GM18873 (cell line): ENCODE measurements around the gene PLPP3.
A peak's percentile ranks its signal among the peaks of the same experiment; 100 is the strongest.

Experiments used
- ATAC-seq: cut with Tn5 transposase; IDR thresholded peaks from one replicate; pipeline ENCODE4 v1.9.1; 2021; ENCODE audit warnings: mild to moderate bottlenecking, moderate library complexity, moderate number of reproducible peaks; ENCODE audit not compliant: unreplicated experiment, low FRiP score

The PLPP3 gene

DNA sequence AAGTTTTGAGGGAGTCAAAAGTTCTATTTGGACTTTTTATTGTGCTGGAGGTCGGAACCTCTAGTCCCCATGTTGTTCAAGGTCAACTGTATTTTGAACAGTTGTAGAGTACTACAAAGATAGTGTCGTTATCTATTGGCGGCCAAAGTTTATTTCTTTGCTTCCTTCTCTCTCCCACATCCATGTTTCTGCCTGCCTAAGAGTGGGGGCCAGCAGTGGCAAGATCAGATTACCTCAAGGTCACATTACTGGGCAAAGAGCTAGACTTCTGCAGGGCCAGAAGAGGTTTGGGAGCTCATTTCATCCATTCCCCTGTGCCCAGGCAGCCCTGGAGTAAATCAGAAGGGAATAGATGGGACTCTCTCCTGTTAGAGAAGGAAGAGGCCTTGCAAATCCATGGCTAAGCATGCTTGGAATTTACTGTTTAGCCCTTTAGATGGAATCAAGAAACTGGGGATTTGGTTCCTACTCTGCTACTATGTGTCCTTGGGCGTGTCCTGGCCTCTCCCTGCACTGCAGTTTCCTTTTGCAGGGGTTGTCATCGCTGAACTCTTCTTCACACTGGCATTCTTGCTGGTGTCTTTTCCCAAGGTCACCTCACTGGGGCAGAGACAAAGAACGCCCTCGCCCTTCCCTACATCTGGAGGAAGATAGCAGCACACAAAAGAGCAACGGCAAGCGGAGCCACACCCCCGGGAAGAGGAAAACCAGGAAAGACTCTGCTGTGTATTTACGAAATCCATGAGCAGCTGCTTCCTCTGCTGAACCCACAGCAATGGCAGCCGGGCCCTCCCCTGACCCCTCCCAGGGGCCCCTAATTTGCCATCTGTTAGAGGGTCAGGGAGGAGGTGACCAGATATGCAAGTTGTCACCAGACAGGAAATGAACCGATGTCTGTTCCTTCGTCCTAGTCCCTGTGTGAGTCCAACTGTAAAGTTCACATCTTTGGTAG is 73.3 kb downstream of the PLPP3 start:
- no peak for ATAC-seq

DNA sequence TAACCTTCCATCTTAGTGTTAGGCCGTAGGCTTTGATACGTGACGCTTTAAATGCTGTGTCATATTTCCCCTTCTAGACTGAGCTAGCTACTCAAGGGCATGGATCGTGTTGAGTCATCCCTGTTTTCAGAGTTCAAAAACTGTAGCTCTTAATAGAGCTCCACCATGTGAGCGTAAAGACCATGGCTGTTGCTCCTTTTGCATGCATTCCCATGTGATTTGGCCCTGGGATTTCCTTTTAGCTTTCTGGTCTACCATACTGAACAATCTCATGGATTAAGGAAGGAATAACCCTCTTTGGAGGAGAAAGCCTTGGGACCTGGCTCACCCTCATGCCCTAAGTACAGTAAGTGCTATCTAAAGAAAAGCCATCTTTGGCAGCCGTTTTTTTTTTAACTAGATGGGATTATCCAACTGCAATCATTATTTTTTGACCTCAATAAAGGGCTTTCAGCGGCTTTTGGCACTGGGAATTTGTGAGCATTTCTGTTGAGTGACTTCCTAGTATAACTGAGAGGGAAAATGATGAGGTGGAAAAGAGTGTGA is 76.6 kb downstream of the PLPP3 start:
- no peak for ATAC-seq

DNA sequence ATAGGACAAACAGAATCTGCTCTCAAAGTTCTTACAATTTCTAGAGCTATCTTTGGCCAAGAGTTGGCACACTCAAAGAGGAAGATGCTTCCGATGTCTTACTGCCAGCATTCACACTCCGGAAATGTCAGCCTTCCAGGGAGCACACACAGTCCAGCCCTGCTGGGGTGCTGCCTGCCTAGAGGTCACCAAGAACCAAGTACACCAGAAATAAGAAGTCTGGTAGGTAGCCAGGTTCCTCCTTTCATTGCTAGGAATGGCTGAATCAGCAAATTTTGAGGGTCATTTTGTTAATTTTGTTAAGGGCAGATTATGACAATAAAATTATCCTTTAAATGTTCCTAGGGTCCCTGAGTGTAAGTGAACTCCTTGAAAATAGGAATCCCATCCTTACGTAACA is 77.5 kb downstream of the PLPP3 start:
- no peak for ATAC-seq

DNA sequence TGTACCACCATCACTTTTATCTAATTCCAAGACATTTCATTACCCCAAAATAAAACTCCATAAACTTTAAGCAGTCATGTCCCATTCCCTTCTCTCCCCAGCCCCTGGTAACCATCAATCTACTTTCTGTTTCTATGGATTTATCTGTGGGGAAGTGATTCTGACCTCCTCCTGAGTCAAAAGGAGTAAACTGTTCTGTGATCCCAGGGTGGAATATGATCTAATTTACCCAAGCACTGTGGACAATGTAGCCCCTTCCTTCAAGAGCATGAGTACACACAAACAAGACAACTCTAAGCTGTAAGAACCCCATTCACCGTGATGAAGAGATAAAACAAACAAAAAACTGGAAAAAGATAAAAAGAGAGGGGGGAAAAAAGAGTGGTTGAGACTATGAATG is 77.9 kb downstream of the PLPP3 start:
- ATAC-seq, result no peak

DNA sequence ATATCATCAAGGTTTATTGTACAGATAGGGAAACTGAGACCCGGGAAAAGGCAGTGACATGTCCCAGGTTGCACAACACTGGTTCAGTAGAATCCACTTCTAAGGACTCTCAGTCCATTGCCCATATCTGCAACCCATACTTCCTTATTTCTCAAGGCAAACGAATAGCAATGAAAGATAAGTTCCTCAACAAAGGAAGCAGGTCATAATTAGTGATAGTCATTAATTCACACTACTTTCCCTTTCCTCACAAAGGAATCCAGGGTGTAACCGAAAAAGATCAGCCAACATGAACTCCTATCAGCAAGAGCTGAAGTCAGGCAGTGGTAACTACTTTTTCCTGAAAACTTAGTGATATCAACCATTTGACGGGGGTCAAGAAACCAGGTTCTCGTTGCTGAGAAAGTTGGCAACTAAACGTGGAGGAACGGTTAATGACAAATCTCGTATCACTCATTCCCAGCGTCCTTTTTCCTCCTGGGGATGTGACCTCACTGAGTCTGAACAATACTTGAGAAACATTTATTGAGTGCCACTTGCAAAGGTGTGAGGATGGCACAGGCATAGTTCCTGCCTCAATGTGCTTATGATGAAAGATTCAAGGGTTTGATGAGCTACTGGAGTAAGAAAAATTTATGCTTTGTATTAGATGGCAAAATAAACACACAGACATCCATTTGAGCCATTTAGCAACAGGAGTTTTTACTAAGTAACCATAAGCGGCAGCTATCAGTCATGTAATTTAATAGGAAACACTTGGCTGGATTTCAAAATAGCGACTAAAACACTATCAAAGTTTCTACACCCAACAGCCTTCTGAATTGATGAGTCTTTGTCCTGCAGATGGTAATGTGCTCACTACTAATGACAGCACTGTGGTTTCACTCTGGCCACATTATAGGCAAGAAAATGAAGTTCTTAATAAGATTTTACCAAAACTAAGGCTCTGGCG is 82.3 kb downstream of the PLPP3 start:
- ATAC-seq, result no peak

DNA sequence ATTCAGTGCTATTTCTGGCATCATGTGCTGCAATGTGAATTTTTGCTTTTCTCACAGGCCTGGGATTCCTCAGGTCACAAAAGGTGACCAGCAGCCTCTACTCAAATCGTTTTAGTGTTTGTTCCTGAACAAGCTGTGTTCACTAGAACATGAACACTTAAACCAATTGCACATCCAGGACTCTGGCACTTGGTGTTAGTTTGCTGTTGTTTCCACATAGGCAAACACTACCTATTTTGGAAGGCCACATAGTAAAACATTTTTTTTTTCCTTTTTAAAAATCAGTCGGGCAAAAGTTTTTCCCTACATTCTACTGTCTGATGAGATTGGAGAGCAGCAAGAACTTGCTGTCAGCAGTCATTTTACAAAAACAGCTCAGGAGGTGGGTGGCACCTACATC is 83.2 kb downstream of the PLPP3 start:
- no peak for ATAC-seq

DNA sequence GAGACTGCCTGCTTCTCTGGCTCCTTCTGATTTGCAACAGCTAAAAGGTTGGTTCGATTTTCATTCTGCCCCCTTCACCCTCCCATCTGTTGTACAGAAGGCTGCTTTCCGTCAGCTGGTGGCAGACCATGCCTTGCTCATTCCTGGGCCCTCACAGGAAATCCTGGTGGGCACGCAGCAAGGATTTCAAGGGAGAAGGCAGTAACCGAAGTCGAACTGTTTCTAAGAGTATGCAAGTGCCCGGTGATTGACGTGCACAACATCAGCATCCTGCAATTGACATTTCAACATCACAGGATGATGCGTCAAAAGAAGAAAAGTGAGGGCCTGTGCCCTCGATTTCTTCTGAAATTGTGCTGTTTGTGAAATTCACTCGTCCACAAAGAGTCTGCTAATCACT is 83.8 kb downstream of the PLPP3 start:
- no peak for ATAC-seq

DNA sequence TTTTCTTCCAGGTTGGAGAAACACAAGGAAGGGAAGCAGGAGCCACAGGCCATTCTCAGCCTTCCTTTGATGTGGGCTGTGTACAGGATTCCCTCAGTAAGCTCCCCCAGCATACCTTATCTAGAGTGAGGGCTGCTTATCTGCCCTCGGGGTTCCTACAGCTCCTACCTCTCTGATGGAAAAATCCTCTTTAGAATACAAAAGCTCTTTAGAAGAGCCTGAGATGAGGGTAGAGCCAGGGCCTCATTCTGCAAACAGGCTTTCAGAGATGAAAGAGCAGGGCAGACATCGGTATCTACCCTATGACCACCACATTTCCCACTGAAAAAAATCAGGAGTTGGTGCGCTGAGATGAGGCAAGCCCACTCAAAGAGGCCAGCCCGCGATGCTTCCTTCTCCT is 85.1 kb downstream of the PLPP3 start:
- ATAC-seq, result no peak

DNA sequence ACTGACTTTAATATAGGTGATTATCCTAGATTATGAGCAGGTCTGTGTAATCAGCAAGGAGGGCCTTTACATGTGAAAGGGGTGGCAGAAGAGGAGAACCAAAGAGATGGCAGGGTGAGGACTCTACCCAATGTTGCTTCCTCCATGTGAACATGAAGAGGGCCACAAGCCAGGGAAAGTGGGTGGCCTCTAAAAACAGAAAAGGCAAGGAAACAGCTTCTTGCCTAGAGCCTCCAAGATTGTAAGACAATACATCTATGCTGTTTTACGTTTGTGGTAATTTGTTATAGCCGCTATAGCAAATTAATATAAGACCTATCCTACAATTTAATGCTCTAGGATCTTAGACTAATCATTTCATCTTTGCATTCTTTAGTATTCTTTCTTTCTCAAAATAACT is 85.5 kb downstream of the PLPP3 start:
- no peak for ATAC-seq

DNA sequence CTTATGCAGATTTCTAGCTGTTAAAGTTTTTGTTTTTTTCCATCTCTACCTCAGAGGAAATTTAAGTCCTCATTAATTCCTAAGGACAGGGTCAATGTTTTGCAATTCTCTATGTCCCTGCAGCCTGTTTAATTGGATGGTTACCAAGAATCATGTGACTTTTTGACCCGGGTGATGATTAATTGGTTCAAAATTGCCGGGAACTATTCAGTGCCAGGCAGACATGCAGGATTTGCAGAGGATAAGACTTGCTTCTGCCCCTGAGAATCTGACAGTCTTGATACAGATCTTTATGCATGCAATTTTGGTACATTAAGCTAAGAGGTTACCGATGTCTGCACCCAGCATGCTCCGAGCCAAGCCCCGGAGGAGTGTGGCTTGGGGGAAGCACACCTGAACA is 87.9 kb downstream of the PLPP3 start:
- no peak for ATAC-seq

DNA sequence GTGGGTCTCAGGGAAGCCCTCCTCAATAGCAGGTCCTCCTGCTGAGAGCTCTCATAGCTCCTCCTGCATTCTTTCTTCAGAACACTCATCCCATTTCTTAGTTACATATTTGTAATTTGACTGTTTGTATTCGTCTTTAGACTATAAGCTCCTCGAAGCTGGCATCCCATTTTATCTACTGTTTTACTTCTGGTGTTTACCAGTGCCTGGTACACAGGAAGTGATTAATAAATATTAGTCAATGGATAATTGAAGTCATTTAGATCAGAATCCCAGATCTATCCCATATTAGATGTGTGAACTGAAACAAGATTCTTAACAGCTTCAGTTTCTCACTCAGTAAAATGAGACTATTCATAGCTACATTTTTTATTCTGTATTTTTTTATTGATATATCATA is 88.7 kb downstream of the PLPP3 start:
- ATAC-seq, result no peak

DNA sequence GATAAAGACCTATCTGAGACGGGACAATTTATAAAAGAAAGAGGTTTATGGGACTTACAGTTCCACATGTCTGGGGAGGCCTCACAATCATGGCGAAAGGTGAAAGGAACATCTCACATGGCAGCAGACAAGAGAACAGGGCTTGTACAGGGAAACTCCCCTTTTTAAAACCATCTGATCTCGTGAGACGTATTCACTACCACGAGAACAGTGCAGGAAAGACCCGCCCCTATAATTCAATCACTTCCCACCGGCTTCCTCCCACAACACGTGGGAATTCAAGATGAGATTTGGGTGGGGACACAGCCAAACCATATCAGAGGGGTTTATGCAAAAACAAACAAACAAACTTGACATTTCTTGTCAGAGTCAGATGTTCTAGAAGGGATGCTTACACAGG is 89.7 kb downstream of the PLPP3 start:
- no peak for ATAC-seq

DNA sequence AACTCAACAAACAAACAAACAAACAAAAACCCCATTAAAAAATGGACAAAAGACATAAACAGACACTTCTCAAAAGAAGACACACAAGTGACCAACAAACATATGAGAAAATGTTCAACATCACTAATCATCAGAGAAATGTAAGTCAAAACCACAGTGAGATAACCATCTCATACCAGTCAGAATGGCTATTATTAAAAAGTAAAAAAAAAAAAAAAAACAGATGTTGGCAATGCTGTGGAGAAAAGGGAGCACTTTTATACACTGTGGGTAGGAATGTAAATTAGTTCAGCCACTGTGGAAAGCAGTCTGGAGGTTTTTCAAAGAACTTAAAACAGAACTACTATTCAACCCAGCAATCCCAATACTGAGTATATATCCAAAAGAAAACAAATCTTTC is 94.7 kb downstream of the PLPP3 start:
- no peak for ATAC-seq

DNA sequence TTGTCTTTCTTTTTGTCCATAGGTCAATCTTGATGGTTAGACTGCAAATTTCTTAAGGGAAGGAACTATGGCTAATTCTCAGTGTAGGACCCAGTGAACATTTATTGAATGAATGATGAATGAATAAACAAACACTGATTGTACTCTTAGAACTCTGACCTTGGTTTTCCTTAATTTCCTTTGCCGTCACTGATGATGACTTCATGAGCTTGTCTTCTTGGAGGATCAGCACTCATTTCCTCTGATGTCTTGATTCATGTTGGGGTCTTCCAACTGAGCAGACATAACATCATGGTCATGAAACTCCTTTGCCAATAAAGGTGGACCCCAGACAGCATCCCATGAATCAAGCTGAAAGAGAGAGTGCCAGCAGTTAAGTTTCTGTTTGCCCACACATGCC is 96.3 kb downstream of the PLPP3 start:
- no peak for ATAC-seq

DNA sequence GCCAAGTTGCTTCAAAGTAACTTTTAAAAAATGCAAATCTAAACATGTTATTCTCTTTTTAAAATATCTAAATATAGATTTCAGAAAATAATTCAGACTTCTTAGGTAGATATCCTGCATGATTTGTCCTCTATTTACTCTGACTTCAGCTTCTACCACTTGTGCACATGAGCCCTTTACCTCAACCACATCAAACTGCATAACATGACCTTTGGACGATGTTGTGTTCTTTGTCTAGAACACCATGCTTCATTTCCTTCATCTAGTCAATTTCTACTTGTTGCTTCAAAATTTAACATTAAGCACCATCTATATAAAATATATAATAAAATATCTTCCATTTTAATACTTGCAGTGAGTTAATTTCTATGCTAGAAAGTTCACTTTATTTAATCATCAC is 96.9 kb downstream of the PLPP3 start:
- no peak for ATAC-seq

DNA sequence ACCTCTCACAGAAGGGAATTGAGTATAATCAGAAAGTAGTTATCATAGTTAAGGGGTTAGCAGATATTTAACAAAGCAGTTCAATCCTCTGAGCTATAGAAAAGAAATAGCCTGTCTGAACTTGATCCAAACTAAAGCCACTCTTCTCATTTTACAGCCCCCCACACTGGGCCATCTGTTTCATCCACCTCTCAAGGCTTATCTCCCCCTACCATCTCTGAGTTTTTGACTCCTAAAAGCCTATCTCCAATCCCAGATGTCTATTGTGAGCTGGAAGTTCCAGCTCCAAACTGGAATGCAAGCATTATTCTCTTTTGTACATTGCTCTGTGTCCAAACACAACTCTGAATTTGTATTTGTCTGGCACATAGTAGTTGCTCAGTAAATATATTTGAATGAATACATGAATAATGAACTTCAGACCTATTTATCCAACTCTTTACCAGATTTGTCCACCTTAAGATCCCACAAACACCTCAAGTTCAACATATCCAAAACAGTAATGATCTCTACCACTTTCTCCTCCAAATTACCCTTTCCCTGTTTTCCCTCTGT is 98.1 kb downstream of the PLPP3 start:
- ATAC-seq, result no peak

DNA sequence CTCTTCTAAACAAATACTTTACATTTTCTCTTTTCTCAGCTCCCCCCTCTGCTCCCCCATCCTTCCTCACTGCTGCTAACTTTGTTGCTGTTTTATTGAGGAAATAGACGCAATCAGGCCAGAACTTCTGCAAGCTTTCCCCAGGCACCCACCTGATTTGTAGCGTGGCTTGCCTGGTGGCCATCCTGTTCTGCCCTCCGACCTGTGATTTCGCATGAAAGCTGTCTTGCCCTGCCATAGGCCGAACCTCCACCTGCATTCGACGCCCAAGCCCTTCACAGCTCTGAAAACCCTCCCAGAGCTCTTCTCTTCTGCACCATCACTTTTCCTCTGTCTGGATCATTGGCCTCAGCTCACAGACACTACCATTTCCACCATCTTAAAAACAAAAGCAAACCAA is 100.6 kb downstream of the PLPP3 start:
- ATAC-seq, result no peak

DNA sequence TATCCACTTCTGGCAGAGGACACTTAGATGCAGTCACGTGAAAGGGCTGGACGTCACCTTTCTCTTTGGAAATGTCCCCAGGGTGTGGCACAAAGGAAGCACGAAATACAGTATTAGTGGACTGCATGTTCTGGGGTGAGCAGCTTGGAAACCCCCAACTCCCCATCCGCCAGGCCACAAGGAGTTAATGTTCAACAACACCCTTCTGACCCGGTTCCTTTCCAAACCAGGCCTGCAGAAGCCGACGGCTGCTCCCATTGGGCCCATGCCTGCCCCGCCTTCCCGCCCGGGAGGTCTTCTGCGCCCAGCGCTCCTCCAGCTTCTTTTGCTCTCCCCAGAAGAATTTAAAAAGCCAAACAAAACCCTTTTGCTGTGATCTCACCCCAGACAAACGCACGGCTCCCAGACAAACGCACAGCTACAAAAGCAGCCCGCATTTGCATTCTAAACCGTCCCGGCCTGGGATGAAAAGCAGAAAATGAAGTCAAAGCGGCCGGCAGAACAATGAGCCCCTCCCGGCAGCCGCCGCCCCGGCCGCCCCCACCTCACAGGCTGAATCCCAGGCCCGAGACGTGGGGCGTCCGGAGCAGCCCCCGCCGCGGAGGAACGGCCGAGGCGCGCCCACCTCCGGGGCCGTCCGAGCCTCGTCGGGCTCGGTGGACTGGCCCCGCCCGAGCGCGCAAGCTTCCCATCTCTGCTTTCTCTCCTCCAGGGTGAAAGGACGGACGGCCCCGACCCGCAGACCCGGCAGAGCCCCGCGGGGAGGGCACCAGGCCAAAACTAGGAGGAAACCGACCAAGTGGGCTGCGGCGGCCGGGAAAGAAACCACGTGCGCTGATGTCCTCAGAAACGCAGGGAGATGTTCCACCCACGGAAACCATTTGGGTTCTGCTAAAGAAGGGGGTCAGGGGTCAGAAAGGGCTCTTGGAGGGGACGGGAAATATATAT is 101.9 kb downstream of the PLPP3 start:
- peak; percentile 50 for ATAC-seq

DNA sequence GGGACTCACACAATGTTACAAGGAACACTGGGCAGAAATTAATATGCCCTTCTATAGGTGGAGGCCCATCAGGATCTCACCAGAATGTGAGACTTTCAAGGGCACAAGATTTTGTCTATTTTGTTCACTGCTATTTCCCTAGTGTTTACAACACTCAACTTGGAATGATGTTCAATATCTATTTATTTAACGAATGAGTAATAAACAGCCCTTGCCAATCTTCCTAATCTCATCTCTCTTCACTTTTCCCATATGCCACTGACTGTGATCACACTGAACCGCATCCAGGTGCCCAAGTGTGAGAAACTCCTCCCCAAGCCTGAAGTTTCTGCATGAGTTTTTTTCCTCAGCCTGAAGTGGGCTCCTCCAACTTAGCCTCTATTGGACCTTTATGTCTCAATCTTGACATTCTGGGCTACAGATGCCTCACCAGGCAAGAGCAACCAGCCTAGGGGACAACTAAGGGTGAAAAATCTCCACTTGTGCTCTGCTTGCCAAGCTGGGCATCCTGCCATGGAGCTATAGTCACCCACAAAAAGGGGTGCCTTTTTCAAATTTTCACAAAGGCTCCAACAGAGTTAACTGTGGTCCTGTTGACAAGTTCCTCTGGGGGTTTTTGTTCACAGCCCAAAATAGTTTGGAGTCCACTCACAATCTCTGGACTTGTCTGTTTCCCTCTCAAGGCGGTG is 105.6 kb downstream of the PLPP3 start:
- ATAC-seq, result no peak
